Stimulated activated CD8-positive, alpha-beta memory T cell treated with anti-CD3 and anti-CD28 coated beads, Interleukin-2, amount 100 ng/mL, for 48 hours (primary cell): ENCODE results near the gene CARD9.

Experiments
- DNase-seq, 2 donors: peaks; one replicate each; pipeline ENCODE4 v3.0.0-alpha.2; 2020; ENCODE audit warnings: low read depth in 2 of 2

Gene CARD9

DNA sequence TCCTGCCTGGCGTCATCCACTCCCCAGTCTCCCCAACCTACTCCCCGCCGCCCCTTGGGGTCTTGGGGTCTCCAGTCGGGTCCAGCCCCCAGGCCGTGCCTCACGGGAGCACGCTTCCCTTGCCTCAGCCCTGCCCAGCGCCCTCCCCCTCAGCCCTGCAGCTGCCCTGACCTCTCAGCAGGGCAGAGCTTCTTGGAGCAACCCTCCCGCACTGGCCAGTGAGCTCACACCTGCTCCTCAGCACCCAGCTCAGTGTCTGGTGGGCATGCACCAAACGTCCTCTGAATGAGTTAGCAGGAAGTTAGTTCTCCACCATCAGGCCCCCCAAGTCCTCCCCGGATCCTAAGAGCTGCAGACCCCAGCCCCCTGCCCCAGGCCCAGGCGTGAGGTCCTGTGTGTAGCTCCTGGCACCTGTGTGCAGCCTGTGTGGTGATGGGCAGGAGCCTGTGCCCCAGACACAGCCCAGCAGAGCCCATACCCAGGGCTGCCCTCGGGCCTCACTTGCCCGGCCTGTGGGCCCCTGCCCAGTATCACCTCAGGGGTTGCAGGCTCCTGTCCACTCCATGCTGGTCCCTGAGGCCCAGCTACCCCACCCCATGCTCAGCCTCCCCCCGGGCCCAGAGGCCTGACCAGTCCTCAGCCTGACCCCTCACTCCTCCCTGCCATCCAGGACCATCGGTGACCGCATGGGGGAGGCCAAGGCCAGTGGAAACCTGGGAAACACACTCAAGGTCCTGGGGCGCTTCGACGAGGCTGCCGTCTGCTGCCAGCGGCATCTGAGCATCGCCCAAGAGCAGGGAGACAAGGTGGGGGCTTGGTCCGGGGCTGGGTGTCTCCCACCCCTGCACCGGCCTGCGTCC lies 37.9 kb downstream of the CARD9 start:
- DNase-seq = no peak

GRCh38 chr9:136334541-136334940 lies 38.9 kb downstream of the CARD9 start:
- DNase-seq = no peak

- no peak for DNase-seq
Observed at GRCh38 chr9:136333486-136333885, 40.0 kb downstream of the CARD9 start.

GRCh38 chr9:136333045-136333444 lies 40.4 kb downstream of the CARD9 start:
- no peak for DNase-seq

GRCh38 chr9:136332482-136332983 lies 40.9 kb downstream of the CARD9 start:
- DNase-seq = no peak

GRCh38 chr9:136331556-136332481 lies 41.6 kb downstream of the CARD9 start:
- DNase-seq = no peak

GRCh38 chr9:136331030-136331429 lies 42.4 kb downstream of the CARD9 start:
- no peak for DNase-seq

DNA sequence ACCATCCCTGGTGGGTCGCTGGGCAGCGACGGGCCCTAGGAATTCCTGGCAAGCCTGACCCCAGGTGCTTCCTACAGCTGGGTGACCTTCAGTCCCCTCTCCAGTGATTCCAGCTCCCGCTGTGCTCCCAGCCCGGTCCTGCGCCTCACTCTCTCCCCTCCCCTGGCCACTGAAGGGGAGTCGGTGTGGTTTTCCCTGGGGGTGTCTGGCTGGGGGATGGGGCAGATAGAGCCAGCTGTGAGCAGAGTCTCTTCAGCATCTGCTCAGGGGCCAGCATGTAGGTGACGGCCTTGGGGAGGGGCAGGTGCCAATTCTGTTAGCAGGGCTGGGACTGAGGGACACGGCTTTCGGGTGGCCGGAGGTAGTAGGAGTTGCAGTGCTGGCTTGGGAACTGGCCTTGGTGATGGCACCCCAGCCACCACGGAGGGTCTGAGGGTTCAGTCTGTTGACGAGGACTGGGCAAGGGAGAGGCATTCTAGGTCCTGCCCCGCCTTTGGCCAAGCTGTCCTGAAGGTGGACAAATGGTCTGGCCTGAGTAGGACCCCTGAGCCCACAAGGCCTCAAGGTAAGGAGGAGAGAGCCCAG lies 43.0 kb downstream of the CARD9 start:
- no peak for DNase-seq

DNA sequence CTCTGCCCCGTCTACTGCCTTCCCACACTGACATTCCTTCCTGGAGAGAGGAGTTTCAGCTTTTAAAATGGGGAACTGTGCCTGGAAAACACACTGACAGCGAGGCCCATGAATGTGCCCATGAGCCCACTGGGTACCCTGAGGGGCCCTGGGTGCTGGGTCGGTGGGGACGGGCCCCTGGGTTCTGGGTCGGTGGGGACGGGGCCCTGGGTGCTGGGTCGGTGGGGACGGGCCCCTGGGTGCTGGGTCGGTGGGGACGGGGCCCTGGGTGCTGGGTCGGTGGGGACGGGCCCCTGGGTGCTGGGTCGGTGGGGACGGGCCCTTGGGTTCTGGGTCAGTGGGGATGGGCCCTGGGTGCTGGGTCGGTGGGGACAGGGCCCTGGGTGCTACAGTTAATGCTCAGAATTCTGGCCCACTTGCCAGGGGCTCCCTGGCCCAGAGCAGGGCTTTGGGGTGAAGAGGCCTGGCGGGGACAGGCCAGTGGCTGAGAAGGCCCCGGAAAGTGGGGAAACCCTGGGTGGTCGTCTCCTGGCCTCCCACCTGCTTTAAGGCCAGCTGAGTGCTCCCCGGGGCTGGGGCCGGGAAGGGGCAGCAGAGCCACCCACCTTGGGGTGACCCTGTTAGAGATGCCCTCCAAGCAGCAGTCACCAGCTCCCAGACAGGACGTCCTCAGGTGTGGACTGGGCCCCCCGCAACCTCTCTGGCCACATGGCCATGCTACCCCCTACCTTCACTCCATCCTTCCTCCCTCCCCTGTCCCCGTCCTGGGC lies 43.6 kb downstream of the CARD9 start:
- DNase-seq = no peak

- DNase-seq = no peak
Observed at GRCh38 chr9:136329211-136329627, 44.2 kb downstream of the CARD9 start.

- no peak for DNase-seq
Observed at GRCh38 chr9:136328622-136329041, 44.8 kb downstream of the CARD9 start.

DNA sequence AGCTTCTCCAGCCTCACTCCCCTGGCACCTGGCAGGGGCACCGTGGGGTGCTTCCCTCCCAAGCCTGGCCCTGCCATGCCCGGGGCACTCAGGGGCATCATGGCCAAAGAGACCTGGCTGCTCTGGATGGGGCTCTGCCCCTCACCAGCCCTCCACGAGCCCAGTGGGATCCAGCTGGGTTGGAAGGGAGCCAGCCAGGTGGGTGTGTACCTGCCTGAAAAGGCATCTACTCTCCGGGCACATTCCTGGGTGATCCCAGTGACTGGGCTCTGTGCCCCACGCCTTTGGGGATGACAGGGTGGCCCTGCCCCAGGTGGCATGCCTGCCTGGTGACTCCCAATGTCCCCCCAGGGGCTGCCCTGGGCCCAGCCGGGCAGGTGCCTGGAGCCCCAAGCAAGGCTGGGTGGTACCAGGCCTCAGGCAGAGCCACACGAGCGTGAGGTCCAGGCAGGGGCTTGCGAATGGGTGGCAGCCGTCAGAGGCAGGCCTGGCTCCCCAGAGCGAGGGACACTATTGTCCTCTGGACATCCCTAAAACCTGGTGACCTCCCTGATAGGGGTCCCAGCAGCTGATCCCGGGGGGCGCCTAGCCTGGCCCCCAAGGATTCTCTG lies 45.4 kb downstream of the CARD9 start:
- no peak for DNase-seq

DNA sequence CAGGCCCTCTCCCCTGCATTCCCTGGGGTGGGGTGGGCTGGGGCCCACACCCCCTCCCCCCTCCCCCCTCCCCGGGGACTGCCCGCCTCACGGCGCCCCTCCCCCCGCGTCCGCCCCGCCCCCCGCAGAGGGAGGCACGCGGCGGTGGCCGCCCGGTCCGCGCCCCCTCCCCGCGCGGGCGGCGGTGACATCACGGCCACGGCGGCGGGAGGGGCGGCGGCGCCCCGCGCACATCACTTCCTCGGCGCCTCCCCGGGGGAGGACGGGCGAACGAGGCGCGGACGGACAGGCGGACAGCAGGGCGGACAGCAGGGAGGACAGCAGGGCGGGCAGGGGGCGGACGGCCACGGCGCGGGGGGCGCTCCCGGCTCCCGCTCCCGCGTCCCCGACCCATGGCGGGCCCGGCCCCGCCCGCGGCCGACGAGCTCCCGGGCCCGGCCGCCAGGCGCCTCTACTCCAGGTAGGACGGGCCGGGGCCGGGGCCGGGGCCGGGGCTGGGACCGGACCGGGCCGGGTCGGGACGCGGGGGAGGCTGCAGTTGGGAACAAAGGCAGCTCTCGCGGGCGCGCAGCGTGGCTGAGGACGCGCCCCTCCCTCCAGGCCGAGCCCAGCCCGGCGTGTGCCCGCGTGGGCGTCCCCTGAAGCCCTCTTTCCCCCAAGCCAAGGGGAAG lies 46.0 kb downstream of the CARD9 start, which contains the start of gene GPSM1:
Gene GPSM1 (plus strand): TSS at position 236 of the 671 bp plus-strand sequence. CDS start 157 bp downstream, at position 393.
- DNase-seq = no peak

- no peak for DNase-seq
Observed at GRCh38 chr9:136326761-136327303, 46.6 kb downstream of the CARD9 start.

DNA sequence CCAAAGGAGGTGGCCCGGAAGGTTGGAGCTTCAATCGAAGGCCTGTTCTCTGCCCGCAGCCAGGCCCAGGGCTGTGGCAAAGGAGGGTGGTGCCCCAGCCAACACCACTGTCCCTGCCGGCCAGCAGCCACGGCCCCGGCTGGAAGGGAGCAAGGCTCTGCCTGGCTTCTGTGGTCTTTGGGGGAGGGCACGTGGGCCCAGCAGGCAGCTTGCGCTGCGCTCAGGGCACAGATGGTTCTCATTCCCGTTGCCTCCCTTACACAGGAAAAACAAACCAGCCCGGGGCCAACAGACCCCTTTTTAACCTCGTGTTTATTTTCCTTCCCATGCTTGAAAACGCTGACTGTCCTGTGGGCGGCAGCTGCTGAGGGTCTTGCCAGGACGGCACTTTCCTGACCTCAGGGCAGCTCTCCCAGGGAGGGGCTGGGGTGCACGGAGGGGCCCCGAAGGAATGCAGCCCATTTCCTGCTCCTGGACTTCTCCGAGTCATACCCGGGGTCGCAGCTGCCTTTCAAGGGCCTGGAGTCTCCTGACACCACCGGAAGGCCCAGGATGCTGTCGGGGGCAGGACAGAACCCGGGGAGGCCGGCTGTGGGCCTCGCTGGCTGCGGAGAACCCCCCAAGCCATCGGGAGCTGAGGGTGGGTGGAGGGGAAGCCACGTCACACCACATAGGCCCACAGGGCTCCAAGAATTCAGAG lies 47.3 kb downstream of the CARD9 start:
- no peak for DNase-seq

GRCh38 chr9:136325358-136325757 lies 48.1 kb downstream of the CARD9 start:
- no peak for DNase-seq

DNA sequence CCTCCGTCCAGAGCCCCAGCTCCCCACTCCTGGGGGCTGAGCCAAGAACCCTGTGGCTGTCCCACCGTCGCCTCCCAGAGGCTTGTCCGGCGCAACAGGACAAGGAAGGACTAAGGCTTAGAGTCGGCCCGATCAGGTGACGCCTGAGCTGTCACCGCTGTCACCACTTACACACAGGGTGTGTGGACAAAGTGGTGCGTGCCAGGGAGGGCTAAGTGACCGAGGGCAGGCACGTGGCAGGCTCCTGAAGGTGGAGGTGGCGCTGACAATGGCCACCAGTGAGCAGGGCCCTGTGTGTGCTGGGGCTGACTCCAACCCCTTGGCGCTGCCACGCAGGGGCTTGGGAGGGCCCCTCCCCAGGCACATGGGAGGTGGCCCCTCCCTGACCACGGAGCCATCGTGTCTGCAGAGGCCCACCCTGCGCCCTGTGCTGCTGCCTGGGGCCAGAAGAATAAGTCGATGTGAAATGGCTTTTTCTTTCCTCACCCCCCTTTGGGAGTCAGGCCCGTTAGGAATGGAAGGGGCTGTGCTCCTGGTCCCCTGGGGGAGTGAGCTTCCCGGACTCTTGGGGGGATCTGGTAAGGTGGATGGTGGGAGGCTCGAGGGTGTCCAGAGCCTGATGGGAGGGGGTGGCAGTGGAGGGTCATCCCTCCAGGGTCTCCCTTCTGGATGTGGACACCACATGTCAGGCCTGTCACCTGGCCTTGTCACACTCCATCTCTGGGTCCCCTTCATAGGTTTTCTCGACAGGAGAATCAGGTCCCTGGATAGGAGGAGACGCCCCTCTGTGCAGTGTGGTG lies 48.8 kb downstream of the CARD9 start:
- no peak for DNase-seq

GRCh38 chr9:136323371-136323789 lies 50.1 kb downstream of the CARD9 start:
- DNase-seq = no peak
